MM.1S (cell line): ENCODE results near the gene FAM181A.

Source experiments
- EZH2 ChIP-seq: fragments of 300-600 bp; sonication (generic); optimal IDR thresholded peaks from 2 replicates; pipeline ENCODE3; 2017; ENCODE audit warnings: low read depth, mild to moderate bottlenecking, antibody characterized with exemption, low read length, mixed read lengths
- EZH2phosphoT487 ChIP-seq: fragments of 300-600 bp; sonication (generic); IDR thresholded peaks from 2 replicates; pipeline ENCODE4 v1.6.1; 2018; ENCODE audit warnings: antibody characterized with exemption, low read length
- TF ChIP-seq, protein P1 (sequence below): fragments of 300-600 bp; sonication (generic); IDR thresholded peaks from 2 replicates; pipeline ENCODE4 v1.5.1; 2016; ENCODE audit warnings: antibody characterized with exemption, low read length, mixed read lengths

- TF ChIP-seq, protein P1, sequence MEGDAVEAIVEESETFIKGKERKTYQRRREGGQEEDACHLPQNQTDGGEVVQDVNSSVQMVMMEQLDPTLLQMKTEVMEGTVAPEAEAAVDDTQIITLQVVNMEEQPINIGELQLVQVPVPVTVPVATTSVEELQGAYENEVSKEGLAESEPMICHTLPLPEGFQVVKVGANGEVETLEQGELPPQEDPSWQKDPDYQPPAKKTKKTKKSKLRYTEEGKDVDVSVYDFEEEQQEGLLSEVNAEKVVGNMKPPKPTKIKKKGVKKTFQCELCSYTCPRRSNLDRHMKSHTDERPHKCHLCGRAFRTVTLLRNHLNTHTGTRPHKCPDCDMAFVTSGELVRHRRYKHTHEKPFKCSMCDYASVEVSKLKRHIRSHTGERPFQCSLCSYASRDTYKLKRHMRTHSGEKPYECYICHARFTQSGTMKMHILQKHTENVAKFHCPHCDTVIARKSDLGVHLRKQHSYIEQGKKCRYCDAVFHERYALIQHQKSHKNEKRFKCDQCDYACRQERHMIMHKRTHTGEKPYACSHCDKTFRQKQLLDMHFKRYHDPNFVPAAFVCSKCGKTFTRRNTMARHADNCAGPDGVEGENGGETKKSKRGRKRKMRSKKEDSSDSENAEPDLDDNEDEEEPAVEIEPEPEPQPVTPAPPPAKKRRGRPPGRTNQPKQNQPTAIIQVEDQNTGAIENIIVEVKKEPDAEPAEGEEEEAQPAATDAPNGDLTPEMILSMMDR: no peak
- TF ChIP-seq EZH2: no peak
- TF ChIP-seq EZH2phosphoT487: no peak
These were observed 629 bp downstream of the FAM181A start for GRCh38 chr14:93927800-93928145.
